ENCODE measurements around the gene FAM110A. TPM values are rescaled to one million over a fixed set of nuclear protein-coding genes. Genes with fewer than 3 reads are reported as not detected.

FAM110A gene
- total RNA-seq, result 9.9 TPM

DNA sequence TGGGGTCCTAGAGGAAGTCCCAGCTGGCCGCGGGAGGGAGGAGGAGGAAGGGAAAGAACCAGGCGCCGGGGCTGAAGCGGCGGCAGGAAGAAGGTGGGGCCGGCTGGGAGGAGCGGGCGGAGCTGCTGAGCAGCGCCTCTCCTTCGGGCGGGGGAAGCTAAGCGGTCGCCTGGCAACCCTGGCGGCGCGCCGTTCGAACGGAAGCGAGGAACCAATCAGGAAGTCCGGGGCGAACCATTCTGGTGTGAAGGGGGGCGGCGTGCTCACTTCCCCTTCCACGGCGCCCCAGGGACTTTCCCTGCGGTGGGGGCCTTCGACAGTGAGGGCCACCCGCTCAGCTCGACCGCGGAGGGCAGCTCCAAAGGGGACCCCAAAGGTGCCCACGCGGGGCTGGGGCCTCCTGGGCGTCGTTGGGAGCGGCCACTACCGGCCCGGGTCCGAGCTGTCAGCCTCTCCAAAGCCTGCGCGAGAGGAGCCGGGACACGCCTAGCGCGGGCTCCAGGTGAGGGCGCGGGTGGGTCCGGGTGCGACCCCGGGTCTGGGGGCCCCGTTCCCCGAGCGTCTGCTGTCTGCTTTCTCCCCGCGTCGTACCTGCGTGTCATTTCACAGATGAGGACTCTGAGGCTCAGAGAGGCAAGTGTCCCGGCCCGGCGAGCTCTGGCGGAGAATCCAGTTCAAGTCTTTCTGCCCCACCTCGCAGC, at the start of gene FAM110A:
FAM110A (plus strand) TSS at position 266 of the 701 bp plus-strand sequence. CDS start 11,090 bp downstream, outside the sequence.

Other genes starting within 250 kb of the FAM110A start
- 0.23 TPM for gene TCF15, start 223.4 kb upstream of the FAM110A start, total RNA-seq
- 19.1 TPM for gene SRXN1, start 180.5 kb upstream of the FAM110A start, total RNA-seq
- 0.92 TPM for gene SCRT2, start 157.9 kb upstream of the FAM110A start, total RNA-seq
- 0.46 TPM for gene SLC52A3, start 65.2 kb upstream of the FAM110A start, total RNA-seq
- gene ANGPT4, start 82.6 kb downstream of the FAM110A start, total RNA-seq, result 0.23 TPM
- 0.92 TPM for gene RSPO4, start 168.6 kb downstream of the FAM110A start, total RNA-seq